B cell (primary cell): Measurements from ENCODE around the gene FAM216B. TPM values are rescaled to one million over a fixed set of nuclear protein-coding genes. Genes with fewer than 3 reads are reported as not detected.

Experiments used
- ATAC-seq: fragments of 200-7000 bp; cut with Tn5 transposase; one replicate; pipeline ENCODE4 v1.10.0; 2021; ENCODE audit warnings: low read depth, mild to moderate bottlenecking, moderate number of reproducible peaks, moderate library complexity
- CTCF ChIA-PET: fragments of 350-600 bp; sonication (Branson Sonifier 250); formaldehyde crosslinking; loops from one replicate; lab custom pipeline; 2021; ENCODE audit warnings: antibody characterized with exemption, inconsistent platforms; lab: Charles Lee
- POLR2A ChIA-PET: fragments of 350-600 bp; sonication (Branson Sonifier 250); formaldehyde crosslinking; loops from one replicate; lab custom pipeline; 2021; ENCODE audit warnings: antibody characterized with exemption; lab: Charles Lee
- DNase-seq: peaks from one replicate; pipeline ENCODE4 v3.0.0; 2013
- H2AFZ ChIP-seq: 2 replicates; pipeline ENCODE4 v1.6.1; 2012; ENCODE audit warnings: mild to moderate bottlenecking, low read depth, low read length; ENCODE audit not compliant: insufficient read depth, poor library complexity, severe bottlenecking
- H3K27ac ChIP-seq, 2 donors: 1 replicate in 1 of 2; 2 replicates in 1 of 2; pipeline ENCODE4 v1.5.1; 2012 to 2013; ENCODE audit warnings: low read length in 2 of 2, mild to moderate bottlenecking in 2 of 2, moderate library complexity in 1 of 2
- H3K27me3 ChIP-seq, 4 experiments: fragments of 200-600 bp in 1 of 4; sonication (generic) in 1 of 4; replicated peaks in 1 of 4; 1 replicate in 2 of 4; 2 replicates in 2 of 4; pipeline versions ENCODE4 v1.6.1 to v1.7.0; 2013 to 2016; ENCODE audit warnings: low read length in 3 of 4, mild to moderate bottlenecking in 2 of 4, mixed read lengths in 1 of 4, moderate library complexity in 1 of 4; ENCODE audit not compliant: insufficient read depth in 4 of 4, control insufficient read depth in 3 of 4; ENCODE audit errors: control extremely low read depth in 1 of 4
- H3K36me3 ChIP-seq, 2 experiments: replicated peaks in 1 of 2; 1 replicate in 1 of 2; 2 replicates in 1 of 2; pipeline versions ENCODE4 v1.6.1 to v1.7.1; 2013; ENCODE audit warnings: low read length in 1 of 2; ENCODE audit not compliant: insufficient read depth in 2 of 2, control insufficient read depth in 1 of 2; ENCODE audit errors: control extremely low read depth in 1 of 2, extremely low read depth in 1 of 2
- H3K4me1 ChIP-seq, 2 donors: fragments of 200-600 bp in 1 of 2; sonication (generic) in 1 of 2; 1 replicate in 1 of 2; 2 replicates in 1 of 2; pipeline versions ENCODE4 v1.5.1 to v1.6.1; 2013 to 2017; ENCODE audit warnings: low read length in 2 of 2; ENCODE audit not compliant: control insufficient read depth in 2 of 2, insufficient read depth in 2 of 2
- H3K4me2 ChIP-seq: replicated peaks from 2 replicates; pipeline ENCODE3; 2012; ENCODE audit warnings: mild to moderate bottlenecking, low read depth, low read length; ENCODE audit not compliant: poor library complexity, severe bottlenecking
- H3K4me3 ChIP-seq, 5 experiments: fragments of 200-600 bp in 1 of 5; sonication (generic) in 1 of 5; 1 replicate in 3 of 5; 2 replicates in 2 of 5; pipeline versions ENCODE4 v1.5.1 to v1.7.0; 2011 to 2016; ENCODE audit warnings: low read length in 4 of 5, mild to moderate bottlenecking in 4 of 5, low read depth in 2 of 5, control low read depth in 1 of 5, moderate library complexity in 1 of 5; ENCODE audit not compliant: insufficient read depth in 1 of 5; ENCODE audit errors: control extremely low read depth in 1 of 5, extremely low read depth in 1 of 5
- H3K79me2 ChIP-seq: fragments of 200-600 bp; sonication (generic); one replicate; pipeline ENCODE4 v1.6.0; 2016; ENCODE audit warnings: low read length; ENCODE audit not compliant: control insufficient read depth, insufficient read depth
- H3K9ac ChIP-seq: fragments of 200-600 bp; sonication (generic); 2 replicates; pipeline ENCODE4 v1.6.1; 2017; ENCODE audit warnings: mild to moderate bottlenecking, low read length, moderate library complexity
- H3K9me3 ChIP-seq, 3 donors: one replicate each; pipeline versions ENCODE4 v1.6.1 to v1.7.1; 2013; ENCODE audit warnings: low read length in 2 of 3; ENCODE audit not compliant: control insufficient read depth in 2 of 3, insufficient read depth in 1 of 3; ENCODE audit errors: control extremely low read depth in 1 of 3
- H4K20me1 ChIP-seq: 2 replicates; pipeline ENCODE4 v1.6.0; 2012; ENCODE audit warnings: mild to moderate bottlenecking, low read length; ENCODE audit not compliant: insufficient read depth, control insufficient read depth, poor library complexity, severe bottlenecking
- H3K27ac Mint-ChIP-seq: one replicate; pipeline ENCODE4 v1.8.0; 2021; ENCODE audit warnings: mixed read lengths
- H3K27me3 Mint-ChIP-seq: one replicate; pipeline ENCODE4 v1.8.0; 2021; ENCODE audit warnings: mixed read lengths
- H3K4me1 Mint-ChIP-seq: one replicate; pipeline ENCODE4 v1.8.0; 2021; ENCODE audit warnings: mixed read lengths
- H3K4me3 Mint-ChIP-seq: one replicate; pipeline ENCODE4 v1.8.0; 2021; ENCODE audit warnings: mixed read lengths
- H3K9me3 Mint-ChIP-seq: one replicate; pipeline ENCODE4 v1.8.0; 2022; ENCODE audit warnings: mixed read lengths; ENCODE audit not compliant: insufficient read depth
- CTCF ChIP-seq: fragments of 200-600 bp; IDR thresholded peaks from one replicate; pipeline ENCODE4 v1.8.0; 2022; ENCODE audit warnings: antibody characterized with exemption, mild to moderate bottlenecking
- EZH2 ChIP-seq: IDR thresholded peaks from 2 replicates; pipeline ENCODE4 v1.6.1; 2012; ENCODE audit warnings: borderline replicate concordance, low read depth, mild to moderate bottlenecking, moderate library complexity, low read length; ENCODE audit not compliant: insufficient read depth, poor library complexity, severe bottlenecking
- WGBS: methylation state at CpG from one replicate; pipeline ENCODE4 v1.1.5; 2013; ENCODE audit warnings: missing lambda C conversion rate; ENCODE audit not compliant: insufficient coverage; 5-methylcytosine and 5-hydroxymethylcytosine counted together
- intact Hi-C: fragments of 100-400 bp; cut with micrococcal nuclease; formaldehyde crosslinking; loops from one replicate; pipeline ENCODE4 v1.10.0; 2022
- polyA plus RNA-seq: library from polyadenylated mRNA; depleted of rRNA; stranded (reverse); fragments of >200 nt; gene quantifications from 2 replicates; pipeline ENCODE4 v1.2.3, GENCODE V29; 2012
- total RNA-seq, 2 donors: library from RNA; stranded (reverse); fragments of 120-200 nt in 1 of 2; gene quantifications; 1 replicate in 1 of 2; 2 replicates in 1 of 2; pipeline versions ENCODE4 v1.2.3 to v1.2.4, GENCODE V29; 2013 to 2022

Gene FAM216B
- total and polyA plus RNA-seq, 2 donors (not counting 1 experiment from before 2014, with no cell fraction given), result not detected

DNA sequence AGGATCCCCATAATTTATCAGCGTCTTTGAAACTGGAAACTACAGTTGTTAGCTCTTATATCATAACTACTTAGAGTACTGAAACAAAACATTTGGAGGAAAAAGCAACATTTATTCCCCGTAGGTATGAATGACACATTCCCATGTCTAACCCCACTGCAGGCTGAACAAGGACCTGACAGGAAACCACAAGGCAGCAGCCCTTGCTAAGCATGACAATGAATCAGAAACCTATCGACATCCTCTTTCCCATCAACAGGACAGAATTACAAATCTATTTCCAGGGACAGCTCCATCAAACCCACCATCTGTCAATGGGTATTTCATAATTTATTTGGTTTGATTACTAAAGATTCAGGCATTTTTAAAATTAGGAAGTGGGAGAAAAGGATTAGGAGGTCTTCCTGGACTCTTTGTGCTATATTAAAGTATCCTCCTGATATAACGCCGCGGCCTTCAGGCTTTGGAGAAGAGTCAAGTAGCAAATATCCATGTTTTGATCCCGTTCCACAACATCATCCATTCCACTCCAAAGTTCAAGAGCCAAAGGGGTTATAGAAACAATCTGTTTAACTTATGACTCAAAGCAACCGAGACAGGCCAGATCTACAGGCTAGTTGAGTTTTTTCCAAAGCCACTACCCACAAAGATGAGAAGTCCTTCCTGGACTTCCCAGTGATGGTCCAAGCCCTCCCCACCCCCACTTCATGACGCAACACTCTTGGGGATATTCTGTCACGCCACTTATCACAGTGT lies 51.1 kb downstream of the FAM216B start:
- intact Hi-C loops, result no loop called here
- H3K27me3 Mint-ChIP-seq, result peaks cover 5% of the 10 kb centered on the region
- H3K27ac Mint-ChIP-seq, result no peak overlapping the region
- ATAC-seq (no peak), DNase-seq (no peak)
- H3K4me3 Mint-ChIP-seq, result no peak overlapping the region
- ChIA-PET POLR2A (no interaction called here), CTCF (no interaction called here)
- no peak overlapping the region for H3K4me3 ChIP-seq
- no peak overlapping the region for H3K9ac ChIP-seq
- no peaks in the 10 kb centered on the region for H3K36me3 ChIP-seq
- no peak overlapping the region for H3K27ac ChIP-seq
- no peaks in the 10 kb centered on the region for H3K27me3 ChIP-seq
- TF ChIP-seq CTCF (no peak), EZH2 (no peak)
- no peaks in the 10 kb centered on the region for H3K9me3 Mint-ChIP-seq
- H3K9me3 ChIP-seq, result no peaks in the 10 kb centered on the region
- 71% methylated on average over 7 of the region's 10 CpGs for WGBS
- H3K4me1 Mint-ChIP-seq, result no peaks in the 10 kb centered on the region
- H4K20me1 ChIP-seq, result no peaks in the 10 kb centered on the region
- no peaks in the 10 kb centered on the region for H3K4me1 ChIP-seq
- no peak overlapping the region for H3K4me2 ChIP-seq
- no peaks in the 10 kb centered on the region for H3K79me2 ChIP-seq
- no peak overlapping the region for H2AFZ ChIP-seq

- no peak overlapping the region for H3K9ac ChIP-seq
- ATAC-seq, result no peak
- H3K27ac Mint-ChIP-seq, result no peak overlapping the region
- H3K4me1 ChIP-seq, result no peaks in the 10 kb centered on the region
- H3K27ac ChIP-seq, result no peak overlapping the region
- no peaks in the 10 kb centered on the region for H3K9me3 ChIP-seq
- H3K9me3 Mint-ChIP-seq, result no peaks in the 10 kb centered on the region
- no peaks in the 10 kb centered on the region for H3K4me1 Mint-ChIP-seq
- no peaks in the 10 kb centered on the region for H3K79me2 ChIP-seq
- WGBS, result no CpG with 5 or more reads among the region's 3 CpGs
- no peak overlapping the region for H3K4me3 ChIP-seq
- no peaks in the 10 kb centered on the region for H4K20me1 ChIP-seq
- no peaks in the 10 kb centered on the region for H3K36me3 ChIP-seq
- ChIA-PET POLR2A (no interaction called here), CTCF (no interaction called here)
- no peak overlapping the region for H3K4me3 Mint-ChIP-seq
- no peak for TF ChIP-seq CTCF
- no peak for TF ChIP-seq EZH2
- intact Hi-C loops, result no loop called here
- H2AFZ ChIP-seq, result no peak overlapping the region
- H3K27me3 Mint-ChIP-seq, result peaks cover 5% of the 10 kb centered on the region
- H3K27me3 ChIP-seq, result no peaks in the 10 kb centered on the region
- DNase-seq, result no peak
- no peak overlapping the region for H3K4me2 ChIP-seq
Measured at GRCh38 chr13:42834946-42835345, 53.6 kb downstream of the FAM216B start.
